ENCODE measurements around the gene CLDN1.
"Not testable (repeated sequence)": the region's sequence is repeated elsewhere in the genome, so short reads cannot be mapped to it uniquely, and the experiment has no call there.

Gene CLDN1

GRCh38 chr3:190291994-190292584 lies 30.2 kb downstream of the CLDN1 start:
- no peak for DNase-seq

DNA sequence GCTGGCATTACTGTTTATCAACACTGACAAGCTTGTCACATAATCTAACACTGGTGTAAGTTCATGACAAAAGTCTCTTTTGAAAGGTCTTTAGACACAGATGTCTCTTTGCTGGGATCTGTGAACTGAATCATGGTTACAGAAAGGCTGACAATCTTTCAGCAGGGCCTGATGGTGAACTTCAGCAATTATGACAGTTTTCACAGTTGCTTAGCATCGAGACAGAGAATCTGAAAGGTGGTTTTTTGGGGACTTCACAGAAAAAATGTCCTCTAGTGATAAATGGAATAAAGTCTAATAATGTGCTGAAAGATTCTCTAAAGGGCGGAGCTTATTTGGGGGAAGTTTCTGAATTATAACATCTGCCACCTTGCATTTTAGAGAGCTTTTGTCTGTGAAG lies 32.3 kb downstream of the CLDN1 start:
- DNase-seq, result no peak

GRCh38 chr3:190288836-190289235 lies 33.4 kb downstream of the CLDN1 start:
- no peak for DNase-seq

GRCh38 chr3:190286014-190286413 lies 36.2 kb downstream of the CLDN1 start:
- no peak for DNase-seq

- no peak for DNase-seq
These were observed 40.8 kb downstream of the CLDN1 start for GRCh38 chr3:190281308-190282051.

GRCh38 chr3:190279690-190280089 lies 42.6 kb downstream of the CLDN1 start:
- no peak for DNase-seq

DNA sequence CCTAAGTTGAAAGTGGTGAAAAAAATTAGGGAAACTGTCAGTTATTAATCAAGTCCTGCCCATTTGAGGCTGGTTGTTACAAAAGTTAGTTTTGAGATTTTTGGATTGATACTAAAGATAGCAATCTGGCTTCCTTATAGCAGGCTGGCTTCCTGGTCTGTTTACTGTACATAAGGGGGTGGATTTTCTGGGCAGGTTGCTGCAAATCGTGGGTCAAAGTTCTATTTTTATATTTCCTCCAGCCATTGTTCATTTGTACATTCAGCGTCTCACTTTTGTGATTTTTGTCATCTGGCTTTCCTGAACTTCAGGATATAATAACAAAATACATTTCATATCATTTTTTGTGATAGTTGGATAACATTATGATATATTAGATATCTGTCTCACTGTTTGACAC lies 49.5 kb downstream of the CLDN1 start:
- DNase-seq, result no peak

- DNase-seq, result no peak
These were observed 53.1 kb downstream of the CLDN1 start for GRCh38 chr3:190269101-190269500.

- not testable (repeated sequence) for DNase-seq
These were observed 54.8 kb downstream of the CLDN1 start for GRCh38 chr3:190267464-190267863.

GRCh38 chr3:190266913-190267290 lies 55.3 kb downstream of the CLDN1 start:
- DNase-seq, result no peak

- DNase-seq, result no peak
These were observed 55.9 kb downstream of the CLDN1 start for GRCh38 chr3:190266265-190266912.

GRCh38 chr3:190265796-190266195 lies 56.5 kb downstream of the CLDN1 start:
- peak; percentile 34 for DNase-seq

DNA sequence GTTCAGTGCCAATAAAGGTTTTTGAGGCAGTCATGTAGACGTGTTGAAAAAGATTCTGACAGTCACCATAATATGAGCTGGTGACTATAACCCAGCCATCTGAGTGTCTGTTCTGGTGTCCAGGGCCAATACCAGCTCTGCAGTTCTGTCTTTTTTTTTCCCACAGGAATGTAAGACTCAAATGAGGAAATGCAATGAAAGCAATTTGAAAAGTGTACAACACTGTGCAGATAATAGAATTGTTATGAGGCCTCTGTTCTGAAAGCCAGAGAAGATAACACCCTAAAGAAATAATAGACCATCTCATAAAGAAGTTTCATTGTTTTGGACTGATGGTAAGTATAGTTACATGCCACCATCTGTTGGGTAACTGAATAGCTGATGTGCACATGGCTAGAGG lies 57.1 kb downstream of the CLDN1 start:
- no peak for DNase-seq

DNA sequence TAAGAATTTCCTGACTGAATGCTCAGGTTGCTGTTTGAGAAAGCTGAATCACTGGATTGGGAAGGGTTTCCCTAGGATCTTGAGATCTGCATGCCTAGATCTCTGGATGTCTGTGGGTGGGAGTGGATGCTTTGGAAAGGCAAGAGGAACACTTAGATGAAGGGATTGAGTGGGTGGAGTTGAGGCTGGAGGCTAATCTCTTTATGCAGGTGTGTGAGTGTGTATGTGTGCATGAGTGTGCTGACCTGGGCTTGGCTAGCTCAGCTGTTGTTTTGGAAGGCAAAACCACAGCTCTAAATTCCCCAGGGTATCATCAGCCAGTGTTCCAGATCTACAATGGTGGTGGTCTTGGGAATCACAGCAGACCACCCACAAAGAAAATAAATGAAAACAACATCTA lies 60.5 kb downstream of the CLDN1 start:
- DNase-seq, result no peak

- DNase-seq, result no peak
These were observed 61.2 kb downstream of the CLDN1 start for GRCh38 chr3:190261015-190261414.

DNA sequence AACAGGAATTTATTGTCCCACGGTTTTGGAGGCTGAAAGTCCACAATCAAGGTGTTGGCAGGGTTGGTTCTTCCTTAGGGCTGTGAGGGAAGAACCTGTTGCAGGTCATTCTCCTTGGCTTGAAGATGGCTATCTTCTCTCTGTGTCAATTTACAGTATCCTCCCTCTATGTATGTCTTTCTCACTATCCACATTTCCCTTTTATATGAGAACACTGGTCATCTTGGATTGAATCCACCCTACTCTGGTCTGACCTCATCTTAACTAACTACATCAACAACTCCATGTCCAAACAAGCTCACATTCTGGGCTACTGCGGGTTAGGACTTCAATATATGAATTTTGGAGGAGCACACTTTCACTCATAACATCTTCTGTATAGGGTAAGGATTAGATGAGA lies 61.9 kb downstream of the CLDN1 start:
- DNase-seq, result no peak

GRCh38 chr3:190258634-190259033 lies 63.6 kb downstream of the CLDN1 start:
- no peak for DNase-seq
